ENCODE results near the gene BANK1. TPM values are rescaled to one million over a fixed set of nuclear protein-coding genes. Genes with fewer than 3 reads are reported as not detected.

BANK1 gene
- total and polyA plus RNA-seq, 2 of the 4 experiments (the other 2 are of a cell fraction): under 0.01 to 0.51 TPM

DNA sequence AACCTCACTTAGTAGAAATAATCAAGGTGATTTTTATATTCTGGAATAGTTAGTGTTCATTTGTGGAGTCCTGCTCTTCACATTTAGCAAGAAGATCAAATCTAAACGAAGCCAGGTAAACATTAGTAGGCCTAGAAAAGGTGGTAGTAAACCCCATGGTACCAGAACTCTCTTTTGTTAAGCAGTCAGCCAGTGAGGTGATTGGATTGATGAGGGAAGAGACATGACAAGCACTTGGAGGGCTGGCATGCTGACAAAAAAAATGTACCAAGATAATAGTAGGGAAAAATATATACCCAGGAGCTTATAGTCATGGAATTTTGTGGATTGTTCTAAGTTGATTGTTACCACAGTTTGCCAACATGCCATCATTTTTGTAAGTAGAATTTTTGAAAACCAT is 163.8 kb downstream of the BANK1 start:
- no peaks in the 10 kb centered on the region for H3K27me3 ChIP-seq (ENCODE audit: control insufficient read depth, insufficient read depth, low read length)
- dilution Hi-C loops (cut with HindIII; ENCODE audit: low sequenced_read_pairs, unreplicated experiment) (no loop called here), in situ Hi-C loops (cut with MboI; ENCODE audit: low sequenced_read_pairs) (no loop called here), intact Hi-C loops (cut with micrococcal nuclease) (no loop called here)
- no TSS peak for BruUV-seq (replicated peaks)
- no peak overlapping the region for H4K5ac ChIP-seq (ENCODE audit: low read depth, low read length)
- no peak for TF ChIP-seq SMC3 (IDR thresholded peaks at IDR 0.05; ENCODE audit: low read depth, low read length)
- no peak for TF ChIP-seq RAD21 (IDR thresholded peaks at IDR 0.05; ENCODE audit: low read length)
- no peak for TF ChIP-seq RCOR1 (IDR thresholded peaks at IDR 0.05; ENCODE audit: insufficient replicate concordance, low read length)
- TF ChIP-seq, protein P1, sequence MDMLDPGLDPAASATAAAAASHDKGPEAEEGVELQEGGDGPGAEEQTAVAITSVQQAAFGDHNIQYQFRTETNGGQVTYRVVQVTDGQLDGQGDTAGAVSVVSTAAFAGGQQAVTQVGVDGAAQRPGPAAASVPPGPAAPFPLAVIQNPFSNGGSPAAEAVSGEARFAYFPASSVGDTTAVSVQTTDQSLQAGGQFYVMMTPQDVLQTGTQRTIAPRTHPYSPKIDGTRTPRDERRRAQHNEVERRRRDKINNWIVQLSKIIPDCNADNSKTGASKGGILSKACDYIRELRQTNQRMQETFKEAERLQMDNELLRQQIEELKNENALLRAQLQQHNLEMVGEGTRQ (IDR thresholded peaks at IDR 0.05; ENCODE audit: low read depth, low read length): no peak
- no peak for TF ChIP-seq CHD1 (IDR thresholded peaks at IDR 0.05; ENCODE audit: low read depth, low read length)
- TF ChIP-seq MAZ (IDR thresholded peaks at IDR 0.05; ENCODE audit: borderline replicate concordance, low read depth, low read length): no peak
- no peak for TF ChIP-seq MXI1 (IDR thresholded peaks at IDR 0.05; ENCODE audit: borderline replicate concordance, low read depth, low read length)
- no peak for TF ChIP-seq RFX5 (IDR thresholded peaks at IDR 0.05; ENCODE audit: low read depth, low read length)
- no peak for TF ChIP-seq POLR2A (IDR thresholded peaks at IDR 0.05; ENCODE audit: low read depth, low read length)
- no peak for TF ChIP-seq MAFK (IDR thresholded peaks at IDR 0.05; ENCODE audit: low read depth, low read length)
- TF ChIP-seq FOS (IDR thresholded peaks at IDR 0.05; ENCODE audit: low read depth, low read length): no peak
- TF ChIP-seq, protein P2, sequence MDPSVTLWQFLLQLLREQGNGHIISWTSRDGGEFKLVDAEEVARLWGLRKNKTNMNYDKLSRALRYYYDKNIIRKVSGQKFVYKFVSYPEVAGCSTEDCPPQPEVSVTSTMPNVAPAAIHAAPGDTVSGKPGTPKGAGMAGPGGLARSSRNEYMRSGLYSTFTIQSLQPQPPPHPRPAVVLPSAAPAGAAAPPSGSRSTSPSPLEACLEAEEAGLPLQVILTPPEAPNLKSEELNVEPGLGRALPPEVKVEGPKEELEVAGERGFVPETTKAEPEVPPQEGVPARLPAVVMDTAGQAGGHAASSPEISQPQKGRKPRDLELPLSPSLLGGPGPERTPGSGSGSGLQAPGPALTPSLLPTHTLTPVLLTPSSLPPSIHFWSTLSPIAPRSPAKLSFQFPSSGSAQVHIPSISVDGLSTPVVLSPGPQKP (IDR thresholded peaks at IDR 0.05; ENCODE audit: borderline replicate concordance, low read depth, low read length): no peak
- no peak for TF ChIP-seq CEBPB (IDR thresholded peaks at IDR 0.05; ENCODE audit: low read depth, low read length)
- no peaks in the 10 kb centered on the region for H3K4me1 ChIP-seq (ENCODE audit: control insufficient read depth, insufficient read depth, low read length)
- H3K4me3 ChIP-seq (ENCODE audit: insufficient read depth, low read depth, low read length): no peak overlapping the region
- 0 out of 2 replicates have a peak overlapping the region, but pooled peaks have one; percentile 12 for H3K23ac ChIP-seq (ENCODE audit: low read depth, low read length)
- no peak overlapping the region for H2AK9ac ChIP-seq (replicated peaks; ENCODE audit: low read depth, low read length, poor library complexity)
- H3K56ac ChIP-seq (ENCODE audit: extremely low read depth, insufficient read depth, low read length): no peak overlapping the region
- H3K18ac ChIP-seq (ENCODE audit: low read depth, low read length): no peak overlapping the region; the same call in 1 of the 2 replicates
- peak overlapping the region; percentile 44; the same call in 1 of the 2 replicates for H4K91ac ChIP-seq (ENCODE audit: insufficient read depth, low read depth, low read length)
- peak overlapping the region; percentile 69; the same call in 1 of the 2 replicates for H2BK20ac ChIP-seq (ENCODE audit: low read depth, low read length)
- H4K20me1 ChIP-seq (ENCODE audit: insufficient read depth, low read length): no peaks in the 10 kb centered on the region
- ChIA-PET POLR2A (ENCODE audit: unreplicated experiment) (no interaction called here), CTCF (no interaction called here)
- H3K79me1 ChIP-seq (ENCODE audit: low read depth in 1 of 2, low read length in 2 of 2): no peaks in the 10 kb centered on the region
- no peak overlapping the region for H4K8ac ChIP-seq (ENCODE audit: low read depth in 2 of 2, low read length in 2 of 2)
- H3K14ac ChIP-seq (replicated peaks; ENCODE audit: low read depth, low read length): peak overlapping the region; percentile 37; the same call in 1 of the 2 replicates
- H3K36me3 ChIP-seq (ENCODE audit: control insufficient read depth, insufficient read depth, low read length): no peaks in the 10 kb centered on the region
- peak overlapping the region; percentile 63 for H2BK120ac ChIP-seq (ENCODE audit: low read depth, low read length)
- H3K4me2 ChIP-seq (ENCODE audit: low read depth, low read length): peak overlapping the region; percentile 60; the same call in 1 of the 2 replicates
- H3K9me3 ChIP-seq (ENCODE audit: control insufficient read depth, insufficient read depth, low read length): no peaks in the 10 kb centered on the region
- no peak overlapping the region for H3K9ac ChIP-seq (ENCODE audit: low read depth, low read length)
- H3K4ac ChIP-seq (ENCODE audit: low read depth, low read length): no peak overlapping the region
- no peak overlapping the region for H2BK5ac ChIP-seq (ENCODE audit: low read depth, low read length, poor library complexity, severe bottlenecking)
- DNase-seq: no peak
- H3K27ac ChIP-seq (ENCODE audit: insufficient read depth, low read length): no peak overlapping the region
- no peak overlapping the region for H2AK5ac ChIP-seq (ENCODE audit: low read depth, low read length)
- H2AFZ ChIP-seq (replicated peaks; ENCODE audit: low read length, poor library complexity): no peak overlapping the region
- no peak overlapping the region for H2BK15ac ChIP-seq (ENCODE audit: low read depth, low read length)
- ATAC-seq (ENCODE audit: low read depth): no peak
- H3K9me1 ChIP-seq (ENCODE audit: insufficient read depth, low read length): no peaks in the 10 kb centered on the region
- 60% methylated on average over 1 of the region's 1 CpG; no CpG with 5 or more reads in 1 of the 2 experiments for WGBS, 2 experiments (ENCODE audit: extremely low coverage in 2 of 2, insufficient read length in 1 of 2)
